NCI-H1930 (cell line): Measurements from ENCODE around the gene PRKAR1B.

ENCODE experiments used
- DNase-seq, 2 experiments: peaks; one replicate each; lab custom pipeline; 2025; lab: John Stamatoyannopoulos, UW

The PRKAR1B gene

DNA sequence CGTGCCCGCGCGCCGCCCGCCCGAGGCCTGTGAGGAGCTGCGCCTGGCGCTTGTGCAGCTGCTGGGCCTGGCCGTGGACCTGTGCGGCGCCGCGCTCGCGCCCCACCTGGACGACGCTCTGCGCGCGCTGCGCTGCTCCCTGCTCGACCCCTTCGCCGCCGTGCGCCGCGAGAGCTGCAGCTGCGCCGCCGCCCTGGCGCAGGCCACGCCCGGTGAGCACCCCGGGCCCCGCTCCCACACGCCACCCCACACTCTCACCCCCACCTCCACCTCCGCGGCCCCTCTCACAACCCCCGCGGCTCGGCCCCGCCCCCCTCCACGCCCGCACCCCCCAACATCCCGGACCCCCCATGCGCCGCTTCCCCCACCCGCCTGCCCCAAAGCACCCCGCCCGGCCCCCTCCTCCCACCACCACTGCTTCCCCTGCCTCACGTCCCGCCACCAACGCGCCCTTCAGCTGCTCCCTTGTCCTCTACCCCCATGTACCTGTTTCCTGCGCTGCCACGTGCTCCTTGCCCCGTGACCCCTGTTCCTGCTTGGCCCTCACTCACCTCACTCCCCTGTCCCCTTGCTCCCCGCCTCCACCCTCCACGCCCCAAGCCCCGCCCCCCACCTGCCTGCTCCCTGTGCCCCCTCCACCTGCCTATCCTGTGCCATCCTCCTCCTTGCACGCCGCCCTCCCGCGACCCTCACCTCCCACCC is at the start of gene PRKAR1B:
Gene PRKAR1B, minus strand, starts transcription at position 178 of the 702 bp plus-strand sequence. CDS start 15,776 bp downstream, outside the sequence.
- no peak for DNase-seq

DNA sequence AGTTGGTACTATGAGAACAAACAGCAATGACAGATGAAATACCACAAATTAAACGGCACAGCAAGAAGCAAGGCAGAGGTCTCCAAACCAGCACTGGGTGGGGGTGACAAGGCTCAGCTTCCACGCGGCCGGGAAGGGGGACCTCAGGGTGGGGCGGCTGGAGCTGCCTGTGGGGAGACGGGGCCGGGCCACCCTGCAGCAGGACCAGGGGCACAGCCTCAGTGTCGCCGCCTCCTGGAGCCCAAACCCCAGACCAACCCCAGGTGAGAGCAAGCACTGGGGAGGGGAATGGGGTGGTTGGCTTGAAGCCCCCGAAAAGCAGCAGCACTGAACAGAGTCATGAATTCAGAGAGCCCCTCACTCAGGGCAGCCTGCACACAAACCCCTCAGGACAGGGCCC is 49.3 kb upstream of the PRKAR1B start:
- DNase-seq, result no peak

GRCh38 chr7:774161-775109 is 47.4 kb upstream of the PRKAR1B start:
- no peak for DNase-seq

GRCh38 chr7:773622-773915 is 46.5 kb upstream of the PRKAR1B start:
- DNase-seq, result no peak

- no peak for DNase-seq
Measured at GRCh38 chr7:772861-773621, 46.0 kb upstream of the PRKAR1B start.

DNA sequence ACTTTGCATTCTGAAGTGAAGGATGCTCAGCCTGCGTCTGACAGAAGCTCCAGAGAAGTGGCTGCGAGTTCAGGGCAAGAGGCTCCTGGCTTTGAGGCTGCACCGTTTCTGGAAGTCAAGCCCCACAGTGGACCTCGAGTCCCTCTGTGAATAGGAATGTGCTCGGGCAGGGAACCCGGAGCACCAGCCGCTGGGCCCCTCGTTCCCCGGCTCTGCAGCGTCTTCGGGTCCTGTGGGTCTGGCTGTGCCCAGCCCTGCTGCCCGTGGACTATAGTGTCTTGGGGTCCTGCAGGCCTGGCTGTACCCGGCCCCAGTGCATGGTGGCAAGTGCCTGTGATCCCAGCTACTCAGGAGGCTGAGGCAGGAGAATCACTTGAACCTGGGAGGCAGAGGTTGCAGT is 45.3 kb upstream of the PRKAR1B start:
- DNase-seq, result no peak

DNA sequence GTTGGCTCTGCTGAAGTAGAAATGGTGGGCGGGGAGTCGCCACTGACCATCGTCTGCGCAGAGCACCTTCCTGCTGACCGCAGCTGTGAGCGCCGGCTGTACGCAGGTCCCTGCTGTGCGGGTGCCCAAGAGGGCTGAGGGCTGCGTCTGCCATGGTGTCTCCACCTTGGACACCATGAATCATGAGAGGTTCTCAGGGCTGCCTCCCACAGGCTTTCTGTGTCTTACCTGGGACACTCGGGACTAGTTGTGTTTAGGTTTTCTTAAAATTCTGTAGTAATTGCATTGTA is 44.9 kb upstream of the PRKAR1B start:
- DNase-seq, result no peak

- DNase-seq, result no peak
Measured at GRCh38 chr7:771234-772004, 44.3 kb upstream of the PRKAR1B start.

GRCh38 chr7:770741-771166 is 43.7 kb upstream of the PRKAR1B start:
- no peak for DNase-seq

DNA sequence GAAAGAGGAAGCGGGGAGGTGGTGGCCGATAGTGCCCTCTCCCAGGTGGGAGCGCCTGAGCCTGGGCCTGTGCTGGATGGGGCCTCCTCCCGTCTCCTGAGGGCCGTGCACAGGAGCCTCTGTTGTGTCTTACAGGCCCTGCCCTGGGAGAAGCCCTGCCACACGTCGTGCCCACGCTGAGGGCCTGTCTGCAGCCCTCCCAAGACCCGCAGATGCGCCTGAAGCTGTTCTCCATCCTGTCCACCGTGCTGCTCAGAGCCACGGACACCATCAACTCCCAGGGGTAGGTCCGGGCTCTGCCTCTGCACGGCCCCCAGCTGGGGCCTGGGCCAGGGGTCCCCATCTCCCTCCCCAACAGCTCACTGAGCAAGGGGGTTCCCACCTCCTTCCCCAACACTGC is 43.3 kb upstream of the PRKAR1B start:
- DNase-seq, result no peak

- DNase-seq, result no peak
Measured at GRCh38 chr7:768881-769504, 41.9 kb upstream of the PRKAR1B start.

- no peak for DNase-seq
Measured at GRCh38 chr7:767941-768731, 41.1 kb upstream of the PRKAR1B start.

DNA sequence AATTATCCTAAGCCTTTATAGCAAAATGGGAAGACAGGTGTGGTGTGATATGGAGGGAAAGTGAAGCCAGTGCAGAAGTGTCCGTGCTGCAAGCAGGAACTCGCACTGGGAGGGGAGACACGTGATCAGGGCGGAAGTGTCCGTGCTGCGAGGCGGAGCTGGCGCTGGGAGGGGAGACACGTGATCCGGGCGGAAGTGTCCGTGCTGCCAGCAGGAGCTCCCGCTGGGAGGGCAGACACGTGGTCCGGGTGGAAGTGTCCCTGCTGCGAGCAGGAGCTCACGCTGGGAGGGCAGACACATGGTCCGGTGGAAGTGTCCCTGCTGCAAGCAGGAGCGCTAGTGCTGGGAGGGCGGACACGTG is 40.5 kb upstream of the PRKAR1B start:
- no peak for DNase-seq

GRCh38 chr7:765383-765782 is 38.3 kb upstream of the PRKAR1B start:
- no peak for DNase-seq

DNA sequence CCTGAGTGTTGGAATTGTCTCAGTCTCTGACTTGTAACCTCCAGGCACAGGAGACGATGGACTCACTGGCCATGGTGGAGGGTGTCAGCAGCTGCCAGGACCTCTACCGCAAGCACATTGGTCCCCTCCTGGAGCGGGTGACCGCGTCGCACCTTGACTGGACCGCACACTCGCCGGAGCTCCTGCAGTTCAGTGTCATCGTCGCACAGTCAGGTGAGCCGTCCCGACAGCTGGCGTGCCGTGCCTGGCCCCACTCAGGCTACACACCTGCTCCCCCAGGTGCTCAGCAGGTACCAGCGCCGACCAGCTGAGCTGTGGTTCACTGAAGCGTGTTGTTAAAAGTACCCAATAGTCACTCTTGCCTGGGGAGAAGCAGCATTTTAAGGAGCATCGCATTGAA is 36.7 kb upstream of the PRKAR1B start:
- DNase-seq, result no peak

- DNase-seq, result no peak
Measured at GRCh38 chr7:762885-763284, 35.8 kb upstream of the PRKAR1B start.

DNA sequence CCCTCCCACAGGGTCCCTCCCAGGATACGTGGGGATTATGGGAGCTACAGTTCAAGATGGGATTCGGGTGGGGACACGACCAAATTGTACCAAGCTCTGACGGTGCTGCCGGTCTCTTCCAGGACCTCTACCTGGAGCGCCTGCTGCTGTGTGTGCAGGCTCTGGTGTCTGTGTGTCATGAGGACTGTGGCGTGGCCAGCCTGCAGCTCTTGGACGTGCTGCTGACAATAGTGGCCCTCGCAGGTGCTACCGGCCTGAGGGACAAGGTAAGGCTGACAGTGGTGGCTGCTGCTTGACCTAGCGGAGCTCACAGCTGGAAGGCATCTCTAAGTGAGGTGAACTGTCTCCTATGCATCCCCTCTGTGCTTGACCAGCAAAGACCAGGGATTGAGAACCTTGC is 34.5 kb upstream of the PRKAR1B start:
- DNase-seq, result no peak

GRCh38 chr7:761101-761500 is 34.0 kb upstream of the PRKAR1B start:
- DNase-seq, result no peak

DNA sequence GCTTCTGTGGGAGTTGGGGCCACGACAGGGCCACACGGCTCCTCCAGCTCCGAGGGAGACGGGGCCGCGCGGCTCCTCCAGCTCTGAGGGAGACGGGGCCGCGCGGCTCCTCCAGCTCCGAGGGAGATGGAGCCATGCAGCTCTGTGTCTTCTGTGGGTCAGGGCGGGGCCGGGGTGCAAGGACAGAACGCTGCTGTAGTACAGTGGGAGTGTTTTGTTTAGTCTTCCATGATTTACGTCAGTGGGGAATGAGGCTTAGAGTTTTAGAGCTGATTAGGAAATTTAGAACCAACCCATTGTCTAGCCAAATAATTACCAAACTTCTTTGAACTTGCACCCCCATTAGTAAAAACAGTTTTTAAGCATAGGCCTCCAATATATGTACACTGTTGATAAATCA is 32.9 kb upstream of the PRKAR1B start:
- DNase-seq, result no peak

GRCh38 chr7:759569-759968 is 32.5 kb upstream of the PRKAR1B start:
- DNase-seq, result no peak

DNA sequence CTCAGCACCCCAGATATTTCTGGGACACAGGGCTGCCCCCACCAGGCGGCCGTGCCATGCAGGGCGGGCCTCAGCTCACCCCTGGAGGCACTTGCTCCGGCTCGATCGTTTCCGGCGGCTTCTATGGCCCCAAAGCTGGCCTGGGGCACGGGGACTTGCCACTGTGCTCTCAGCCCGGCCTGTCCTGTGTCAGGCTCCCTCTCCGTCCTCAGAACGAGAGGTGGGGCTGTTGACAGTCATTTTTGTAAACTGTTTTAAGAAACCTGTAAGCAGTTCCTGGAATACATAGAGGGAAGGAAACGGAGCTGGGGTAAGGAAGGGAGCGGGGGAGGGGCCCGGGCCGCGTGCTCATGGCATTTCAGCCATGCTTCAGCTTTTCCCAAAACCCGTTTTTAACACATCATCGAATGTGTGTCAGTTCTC is 30.7 kb upstream of the PRKAR1B start:
- DNase-seq, result no peak
